Measurements from ENCODE around the gene SLC10A2.
"Not testable (repeated sequence)": the region's sequence is repeated elsewhere in the genome, so short reads cannot be mapped to it uniquely, and the experiment has no call there.

SLC10A2 gene, protein sequence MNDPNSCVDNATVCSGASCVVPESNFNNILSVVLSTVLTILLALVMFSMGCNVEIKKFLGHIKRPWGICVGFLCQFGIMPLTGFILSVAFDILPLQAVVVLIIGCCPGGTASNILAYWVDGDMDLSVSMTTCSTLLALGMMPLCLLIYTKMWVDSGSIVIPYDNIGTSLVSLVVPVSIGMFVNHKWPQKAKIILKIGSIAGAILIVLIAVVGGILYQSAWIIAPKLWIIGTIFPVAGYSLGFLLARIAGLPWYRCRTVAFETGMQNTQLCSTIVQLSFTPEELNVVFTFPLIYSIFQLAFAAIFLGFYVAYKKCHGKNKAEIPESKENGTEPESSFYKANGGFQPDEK

DNA sequence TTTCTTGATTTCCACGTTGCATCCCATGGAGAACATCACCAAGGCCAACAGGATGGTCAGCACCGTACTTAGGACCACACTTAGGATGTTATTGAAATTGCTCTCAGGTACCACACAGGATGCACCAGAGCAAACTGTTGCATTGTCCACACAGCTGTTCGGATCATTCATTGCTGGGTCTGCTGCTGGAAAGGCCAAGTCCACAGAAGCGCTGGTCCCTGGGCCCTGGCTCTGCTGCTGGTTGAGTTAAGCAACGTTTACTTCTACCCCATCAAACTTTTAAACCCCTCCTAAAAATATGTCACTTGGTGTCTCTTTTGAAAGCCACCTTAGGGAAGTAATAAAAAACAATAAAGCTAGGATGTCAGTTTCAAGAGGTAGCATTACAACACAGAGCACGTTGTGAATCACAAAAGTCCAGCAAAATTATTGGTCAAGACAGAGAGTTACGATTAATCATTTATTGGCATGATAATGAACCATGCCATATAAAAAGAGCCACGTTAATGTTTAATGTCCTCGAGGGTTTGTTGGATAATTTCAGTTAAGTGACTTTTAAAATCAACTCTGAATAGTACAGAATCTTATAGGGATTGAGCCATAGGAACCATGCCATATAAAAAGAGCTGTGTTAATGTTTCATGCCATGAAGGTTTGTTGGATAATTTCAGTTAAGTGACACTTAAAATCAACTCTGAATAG lies at the start of gene SLC10A2:
SLC10A2 (minus strand) TSS at position 339 of the 702 bp plus-strand sequence; CDS start at position 171, 168 bp downstream.
- no peak for DNase-seq (ENCODE audit: low read depth)

DNA sequence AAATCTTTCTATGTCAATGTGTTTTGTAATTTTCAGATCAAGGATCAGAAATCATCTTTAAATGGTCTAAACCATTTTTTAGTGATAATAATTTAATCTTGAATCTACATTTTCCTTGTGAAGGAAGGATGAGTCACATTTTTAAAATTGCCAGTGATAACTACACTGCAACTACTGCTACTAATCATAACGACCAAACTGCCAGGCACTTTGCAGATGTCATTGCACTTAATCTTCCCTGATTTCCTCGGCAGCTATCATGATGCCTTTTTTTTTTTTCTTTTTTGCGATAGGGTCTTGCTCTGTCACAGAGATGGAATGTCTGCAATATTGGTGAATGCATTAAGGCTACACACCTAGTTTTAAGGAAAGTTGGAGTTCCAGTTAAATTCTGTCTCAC lies 41.4 kb upstream of the SLC10A2 start:
- DNase-seq (ENCODE audit: low read depth), result no peak

DNA sequence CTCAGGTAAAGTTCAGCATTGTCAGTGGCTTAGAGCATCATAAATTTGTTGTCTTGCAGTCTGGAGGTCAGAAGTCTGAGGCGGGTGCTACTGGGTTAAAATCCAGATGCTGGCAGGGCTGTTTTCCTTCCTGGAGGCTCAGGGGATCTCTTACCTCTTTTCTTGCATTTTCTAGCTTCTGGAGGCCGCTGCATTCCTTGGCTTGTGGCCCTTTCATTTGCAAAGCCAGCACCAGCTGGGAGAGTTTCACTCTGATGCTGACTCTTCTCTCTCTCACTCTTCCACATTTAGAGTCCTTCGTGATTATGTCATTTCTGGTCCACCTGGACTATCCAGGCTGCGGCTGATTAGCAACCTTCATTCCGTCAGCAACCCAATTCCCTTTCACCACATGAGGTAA lies 38.1 kb upstream of the SLC10A2 start:
- no peak for DNase-seq (ENCODE audit: low read depth)

DNA sequence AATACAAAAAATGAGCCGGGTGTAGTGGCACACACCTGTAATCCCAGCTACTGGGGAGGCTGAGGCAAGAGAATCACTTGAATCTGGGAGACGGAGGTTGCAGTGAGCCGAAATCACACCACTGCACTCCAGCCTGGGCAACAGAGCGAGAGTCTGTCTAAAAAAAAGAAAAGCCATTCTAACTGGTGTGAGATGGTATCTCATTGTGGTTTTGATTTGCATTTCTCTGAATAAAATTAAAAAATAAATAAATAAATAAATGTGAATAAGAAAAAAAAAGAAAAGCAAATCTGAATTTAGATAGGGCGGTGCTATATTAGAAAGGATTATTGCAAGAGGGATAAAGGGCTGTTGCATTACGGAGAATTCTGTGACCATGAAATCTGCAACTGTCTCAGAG lies 37.2 kb upstream of the SLC10A2 start:
- not testable (repeated sequence) for DNase-seq (ENCODE audit: low read depth)

DNA sequence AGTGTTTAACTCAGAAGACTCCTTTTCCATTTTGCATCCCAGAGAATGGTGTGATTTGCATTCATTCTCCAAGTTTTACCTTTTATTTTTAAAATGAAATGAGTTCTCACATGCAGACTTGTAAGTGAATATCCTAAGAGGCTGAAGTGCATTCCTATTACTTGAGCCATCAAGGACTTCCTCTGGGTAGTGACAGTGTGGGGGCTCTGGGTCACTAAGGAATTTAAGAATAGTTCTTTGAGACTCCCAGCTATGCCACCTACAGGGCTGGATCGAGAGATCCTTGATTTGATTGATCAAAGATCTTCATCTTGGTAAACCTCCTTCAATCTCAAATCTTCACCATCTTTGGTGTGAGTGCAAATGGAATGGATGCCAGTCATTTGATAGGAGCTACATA lies 36.3 kb upstream of the SLC10A2 start:
- no peak for DNase-seq (ENCODE audit: low read depth)

DNA sequence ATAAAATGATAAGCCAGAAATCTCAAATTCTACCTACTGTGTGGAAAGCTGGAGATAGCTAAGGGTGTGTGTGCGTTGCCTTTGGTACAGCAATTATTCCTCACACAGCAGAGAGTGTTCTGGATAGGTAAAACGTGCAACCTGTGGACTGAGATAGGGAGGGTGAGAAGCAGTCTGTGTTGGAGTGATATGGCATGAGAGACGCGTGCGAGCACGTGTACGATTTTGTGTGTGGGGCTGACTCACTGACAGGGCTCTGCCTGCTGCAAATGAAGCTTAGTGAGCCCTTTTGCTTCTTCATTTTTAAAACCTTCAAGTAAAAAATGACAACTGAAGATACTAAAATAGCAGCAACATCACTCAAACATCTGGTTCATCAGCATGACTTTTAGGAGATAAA lies 35.7 kb upstream of the SLC10A2 start:
- DNase-seq (ENCODE audit: low read depth), result no peak

DNA sequence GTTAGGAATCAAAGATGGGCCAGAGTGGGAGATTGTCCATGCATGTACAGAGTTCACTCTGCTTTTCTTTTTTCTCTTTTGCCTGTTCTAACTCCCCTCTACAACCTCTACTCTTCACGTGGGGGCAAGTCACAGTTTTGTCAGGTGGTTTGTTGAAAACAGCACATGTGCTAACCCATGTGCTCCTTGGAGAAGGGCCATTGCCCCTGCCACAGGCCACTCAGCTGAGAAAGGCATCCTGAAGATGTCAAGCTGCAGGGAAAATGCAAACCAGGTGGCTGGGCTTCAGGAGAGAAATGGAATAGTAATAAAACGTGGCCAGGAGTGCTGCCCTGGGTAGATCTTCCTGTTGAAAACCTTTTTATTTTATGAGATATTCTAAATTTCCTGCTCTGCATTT lies 35.3 kb upstream of the SLC10A2 start:
- no peak for DNase-seq (ENCODE audit: low read depth)

DNA sequence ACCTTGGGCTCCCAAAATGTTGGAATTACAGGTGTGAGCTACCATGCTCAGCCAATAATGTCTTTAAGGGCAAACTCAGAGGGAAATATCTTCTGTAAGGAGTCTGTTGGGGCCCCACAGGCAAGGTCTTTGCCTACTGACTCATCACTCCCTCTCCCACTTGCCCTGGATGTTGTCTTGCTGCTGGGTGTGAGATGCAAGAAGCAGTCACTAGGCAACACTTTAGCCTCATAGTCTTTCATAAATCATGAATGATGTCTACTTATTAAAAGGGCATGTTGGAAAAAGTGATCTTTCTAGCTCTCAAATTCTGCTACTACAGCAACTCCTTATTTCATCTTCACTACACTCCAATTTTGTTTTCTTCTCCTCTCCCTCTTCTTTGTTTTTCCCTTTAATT lies 34.6 kb upstream of the SLC10A2 start:
- no peak for DNase-seq (ENCODE audit: low read depth)

DNA sequence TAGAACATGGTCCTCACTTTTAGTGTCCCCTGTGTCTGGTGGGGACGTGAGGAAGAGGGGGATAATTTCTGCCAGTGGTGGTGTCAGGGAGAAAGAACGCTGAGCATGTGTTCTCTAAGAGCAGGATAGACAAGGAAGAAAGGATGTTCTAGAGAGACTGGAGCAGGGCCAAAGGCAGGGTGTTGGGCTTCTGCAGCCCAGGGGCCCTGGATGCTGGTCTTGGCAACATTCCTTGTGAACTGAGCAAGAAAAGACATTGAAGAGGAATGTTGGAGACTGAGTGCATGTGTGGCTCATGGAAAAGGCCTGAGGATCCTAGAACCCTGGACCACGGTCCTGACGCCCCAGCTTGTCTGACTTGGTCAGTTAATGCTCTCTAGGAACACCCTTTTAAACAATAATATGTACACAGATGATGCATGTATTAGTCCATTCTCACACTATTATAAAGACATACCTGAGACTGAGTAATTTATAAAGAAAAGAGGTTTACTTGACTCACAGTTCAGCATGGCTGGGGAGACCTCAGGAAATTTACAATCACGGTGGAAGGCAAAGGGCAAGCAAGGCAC lies 33.6 kb upstream of the SLC10A2 start:
- no peak for DNase-seq (ENCODE audit: low read depth)

DNA sequence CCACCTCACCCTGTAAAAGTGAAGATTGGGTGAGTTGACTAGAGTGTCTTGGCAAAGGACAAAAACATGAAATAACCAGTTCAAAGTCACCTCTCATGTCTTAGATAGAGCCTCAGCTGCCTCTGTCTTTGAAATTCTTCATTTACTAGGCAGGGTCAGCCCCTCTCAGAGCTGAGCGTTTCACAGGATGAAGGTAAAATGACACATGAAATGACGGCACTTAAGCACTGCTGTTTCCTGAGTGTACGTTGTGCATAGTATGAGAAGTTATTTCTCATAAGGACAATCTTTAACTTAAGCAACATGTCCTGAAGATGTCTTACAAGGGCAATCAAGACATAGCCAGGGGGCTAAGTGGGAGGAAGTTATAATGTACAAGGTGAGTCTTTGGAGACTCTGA lies 32.3 kb upstream of the SLC10A2 start:
- DNase-seq (ENCODE audit: low read depth), result no peak

DNA sequence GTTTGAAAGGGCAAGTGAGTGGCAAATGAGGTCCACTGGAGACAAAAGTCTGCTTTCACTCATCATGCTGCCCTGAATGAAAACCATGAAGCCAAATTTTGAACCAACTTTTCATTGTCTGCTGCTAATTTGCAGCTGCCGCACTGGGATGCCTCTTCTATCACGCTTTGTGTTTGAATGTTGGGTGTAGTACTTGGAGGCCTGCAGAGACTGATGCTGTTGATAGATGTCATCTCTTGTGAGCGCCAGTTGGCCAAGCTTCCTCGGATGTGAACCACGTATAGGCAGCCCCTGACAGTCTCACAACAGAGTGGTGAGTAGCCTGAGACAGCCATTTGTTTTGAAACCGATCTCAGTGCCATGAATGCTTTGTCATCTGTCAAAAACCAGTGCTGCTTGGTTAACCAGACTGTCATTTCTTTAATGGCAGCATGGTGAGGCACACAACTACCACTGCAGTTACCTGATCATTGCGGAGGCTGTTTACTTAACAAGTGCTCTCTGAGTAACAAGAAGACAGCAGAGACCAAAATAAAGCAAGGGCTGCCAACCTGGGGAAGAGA lies 31.2 kb upstream of the SLC10A2 start:
- no peak for DNase-seq (ENCODE audit: low read depth)

DNA sequence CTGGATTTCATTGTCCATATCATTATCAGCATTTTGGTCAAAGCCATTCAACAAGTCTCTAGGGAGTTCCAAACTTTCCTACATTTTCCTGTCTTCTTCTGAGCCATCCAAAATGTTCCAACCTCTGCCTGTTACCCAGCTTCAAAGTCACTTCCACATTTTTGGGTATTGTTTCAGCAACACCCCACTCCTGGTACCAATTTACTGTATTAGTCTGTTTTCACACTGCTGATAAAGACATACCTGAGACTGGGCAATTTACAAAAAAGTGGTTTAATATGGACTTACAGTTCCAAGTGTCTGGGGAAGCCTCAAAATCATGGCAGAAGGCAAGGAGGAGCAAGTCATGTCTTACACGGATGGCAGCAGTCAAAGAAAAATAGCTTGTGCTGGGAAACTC lies 27.4 kb upstream of the SLC10A2 start:
- not testable (repeated sequence) for DNase-seq (ENCODE audit: low read depth)

DNA sequence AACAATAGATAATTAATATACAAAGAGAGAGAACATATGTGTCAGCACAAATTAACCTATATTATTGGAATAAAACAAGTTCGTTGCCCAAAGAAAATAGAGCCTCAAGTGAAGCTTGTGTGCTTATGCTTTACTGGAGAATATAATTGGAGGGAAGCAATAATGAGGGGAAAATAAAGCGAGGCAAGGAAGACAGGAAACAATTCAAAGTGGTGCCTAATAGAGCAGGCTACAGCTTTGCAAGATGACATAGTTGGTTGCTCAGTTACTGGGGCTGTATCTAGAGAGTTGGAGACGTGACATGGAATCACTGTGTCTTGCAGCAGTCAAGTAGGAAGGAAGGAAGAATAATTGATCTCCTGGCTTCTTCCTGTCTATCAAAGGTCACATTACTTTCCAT lies 21.1 kb upstream of the SLC10A2 start:
- no peak for DNase-seq (ENCODE audit: low read depth)

DNA sequence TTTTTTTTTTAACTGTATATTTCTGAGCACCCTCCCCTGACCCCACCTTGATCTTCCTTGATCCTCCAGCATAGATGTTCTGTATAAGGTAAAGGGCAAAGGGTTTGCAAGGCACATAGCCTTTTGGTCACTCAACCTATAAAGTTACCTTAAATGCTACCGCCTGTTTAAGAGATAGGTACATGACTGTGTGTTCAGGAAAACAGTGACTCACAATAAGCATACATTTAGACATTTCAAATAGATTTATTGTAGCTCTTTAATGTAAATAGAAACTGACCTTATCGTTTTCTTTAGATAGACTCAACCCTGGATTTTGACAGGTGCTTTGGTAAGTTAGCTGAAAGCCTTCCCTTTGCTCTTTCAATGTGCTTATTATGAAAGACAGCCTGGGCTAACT lies 15.2 kb upstream of the SLC10A2 start:
- DNase-seq (ENCODE audit: low read depth), result no peak

DNA sequence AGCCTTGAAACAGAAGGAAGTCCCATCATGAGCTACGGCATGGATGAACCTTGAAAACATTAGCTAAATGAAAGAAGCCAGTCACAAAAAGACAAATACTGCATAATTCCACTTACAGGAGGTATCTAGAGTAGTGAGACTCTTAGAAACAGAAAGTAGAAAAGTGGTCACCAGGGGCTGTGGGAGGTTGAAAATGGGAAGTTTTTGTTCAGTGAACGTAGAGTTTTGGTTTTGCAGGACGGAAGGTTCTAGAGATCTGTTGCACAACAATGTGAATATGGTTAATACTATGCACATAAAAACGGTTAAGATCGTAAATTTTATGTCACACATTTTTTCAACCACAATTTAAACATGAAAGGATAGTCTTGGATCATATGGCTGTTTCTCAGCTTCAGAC lies 11.9 kb upstream of the SLC10A2 start:
- DNase-seq (ENCODE audit: low read depth), result no peak

DNA sequence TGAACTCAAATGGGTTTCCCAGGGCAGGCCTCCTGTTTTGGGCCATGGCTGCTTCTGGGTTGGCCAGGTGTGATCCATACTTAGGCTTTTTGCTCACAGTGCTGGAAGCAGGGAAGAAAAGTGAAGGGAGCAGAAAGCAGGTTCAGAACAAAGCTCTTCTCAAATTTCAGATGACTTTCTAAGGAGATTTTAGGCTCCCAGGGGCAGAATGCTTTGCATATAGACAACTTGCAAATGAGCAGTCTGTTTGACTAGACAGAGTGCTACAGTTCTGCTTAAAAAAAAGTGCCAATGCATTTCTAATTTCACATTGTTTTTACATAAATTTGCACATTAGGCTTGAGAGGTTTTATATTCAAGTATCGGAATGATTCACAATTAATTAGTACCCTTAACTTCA lies 2.6 kb upstream of the SLC10A2 start:
- DNase-seq (ENCODE audit: low read depth), result no peak

DNA sequence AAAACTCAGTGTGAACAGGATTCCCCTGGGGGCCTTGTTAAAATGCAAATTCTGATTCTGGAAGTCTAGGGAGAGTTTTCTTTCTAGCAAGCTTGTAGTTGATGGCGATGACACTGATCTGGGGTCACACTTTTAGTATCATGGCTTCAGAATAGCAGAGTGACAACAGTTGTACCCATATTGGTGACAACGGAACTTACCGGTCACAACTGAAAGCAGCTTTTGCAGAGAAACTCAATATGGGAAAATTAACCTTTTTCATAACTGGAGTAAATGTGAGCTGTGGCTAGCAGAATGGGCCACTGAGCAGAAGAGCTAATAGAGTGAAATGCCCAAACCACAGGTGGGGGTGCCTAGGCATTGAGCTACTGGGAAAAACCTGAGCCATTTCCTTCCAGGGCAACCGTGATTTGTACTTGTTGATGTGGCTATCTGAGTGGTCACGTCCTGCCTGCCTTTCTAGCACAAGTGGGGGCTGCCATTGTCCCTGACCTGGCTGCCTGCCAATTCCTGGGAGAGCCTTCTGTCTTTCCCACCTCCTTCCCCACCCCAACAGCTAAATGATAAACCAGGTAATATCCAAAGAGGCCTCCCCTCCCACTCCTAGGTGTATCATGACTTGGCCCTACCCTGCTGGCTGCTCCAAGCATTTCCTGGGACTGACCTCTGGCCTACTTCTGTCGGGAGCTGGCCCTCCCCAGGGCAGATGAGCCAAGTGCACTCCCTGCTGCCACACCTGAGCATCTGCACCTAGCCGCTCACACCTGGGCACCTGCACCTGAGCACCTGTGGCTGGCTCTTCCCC lies 1.7 kb upstream of the SLC10A2 start:
- DNase-seq (ENCODE audit: low read depth), result no peak

DNA sequence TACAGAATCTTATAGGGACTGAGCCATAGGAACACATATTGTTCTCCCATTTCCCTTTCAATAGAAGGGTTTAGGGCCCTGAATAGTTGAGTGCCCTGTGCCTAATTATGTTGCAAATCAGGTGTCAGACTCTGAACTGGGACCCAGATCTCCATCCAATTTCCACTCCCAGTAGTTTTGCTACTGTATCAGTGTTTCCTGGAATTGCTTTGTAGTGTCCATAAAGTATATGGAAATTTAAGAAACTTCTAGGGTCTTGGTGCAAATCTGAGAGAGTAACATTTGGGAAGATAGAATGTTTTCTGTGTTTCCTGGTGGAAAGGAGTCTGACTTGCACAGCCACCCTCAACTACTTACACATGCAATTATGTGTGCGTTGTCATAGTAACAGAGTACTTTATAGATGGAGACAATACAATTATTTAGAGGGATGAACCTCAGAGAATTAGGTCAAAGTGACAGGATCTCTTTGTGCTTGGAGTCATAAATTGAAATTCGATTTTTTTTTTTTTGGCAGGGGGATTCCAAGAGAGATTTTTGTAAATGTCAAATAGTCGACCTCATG lies 646 bp upstream of the SLC10A2 start:
- DNase-seq (ENCODE audit: low read depth), result no peak

DNA sequence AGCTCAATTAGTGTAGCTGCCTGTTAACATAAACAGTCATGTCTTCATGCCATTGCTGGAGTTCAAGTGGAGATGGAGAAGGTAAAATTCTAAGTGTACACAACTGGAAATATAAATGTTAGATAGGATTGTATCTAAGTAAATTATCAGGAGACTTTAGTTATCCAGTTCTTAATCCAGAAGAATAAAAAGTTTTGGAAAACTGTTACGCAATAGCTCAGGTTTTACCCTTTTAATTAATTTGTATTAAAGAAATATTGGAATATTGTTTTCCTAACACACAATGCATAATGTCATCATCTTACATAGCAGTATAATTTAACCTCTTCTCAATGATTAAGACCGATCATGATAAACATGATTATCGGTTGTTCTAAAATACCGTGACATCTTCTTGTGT lies 2.8 kb downstream of the SLC10A2 start:
- DNase-seq (ENCODE audit: low read depth), result no peak

DNA sequence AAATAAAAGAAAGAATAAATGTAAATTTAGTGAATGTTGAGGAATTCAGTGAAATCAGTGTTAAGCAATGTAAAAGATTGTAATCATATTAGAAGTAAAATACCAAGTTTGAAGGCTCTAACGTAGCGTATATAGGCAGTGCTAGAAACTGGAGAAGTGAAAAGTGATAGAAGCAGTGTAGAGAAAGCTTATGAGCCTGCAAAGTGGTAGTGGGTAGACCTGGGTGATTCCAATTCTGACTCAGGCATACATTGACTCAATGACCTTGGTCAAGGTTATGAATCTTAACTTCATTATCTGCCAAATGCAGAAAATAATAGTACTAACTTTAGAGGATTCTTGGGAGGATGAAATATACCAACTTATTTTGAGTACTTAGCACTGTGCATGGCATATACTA lies 4.1 kb downstream of the SLC10A2 start:
- DNase-seq (ENCODE audit: low read depth), result no peak

DNA sequence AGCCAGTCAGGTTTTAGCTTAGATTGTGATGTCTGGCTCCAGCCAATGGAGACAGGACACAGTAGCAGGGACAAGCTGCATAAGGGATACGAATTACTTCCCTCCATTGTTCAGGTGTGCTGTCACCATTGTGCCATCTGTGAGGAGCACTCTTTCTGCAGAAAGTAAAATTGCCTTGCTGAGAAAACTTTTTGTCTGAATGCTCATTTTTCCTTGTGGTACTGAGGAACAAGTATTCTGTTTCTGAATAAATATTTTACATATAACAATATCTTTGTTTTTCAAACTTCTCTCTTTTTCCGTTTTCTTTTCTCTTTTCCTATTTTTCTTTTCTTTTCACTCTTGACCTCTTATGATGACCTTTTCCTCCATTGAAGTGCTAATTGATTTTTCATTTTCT lies 10.2 kb downstream of the SLC10A2 start:
- DNase-seq (ENCODE audit: low read depth), result no peak

DNA sequence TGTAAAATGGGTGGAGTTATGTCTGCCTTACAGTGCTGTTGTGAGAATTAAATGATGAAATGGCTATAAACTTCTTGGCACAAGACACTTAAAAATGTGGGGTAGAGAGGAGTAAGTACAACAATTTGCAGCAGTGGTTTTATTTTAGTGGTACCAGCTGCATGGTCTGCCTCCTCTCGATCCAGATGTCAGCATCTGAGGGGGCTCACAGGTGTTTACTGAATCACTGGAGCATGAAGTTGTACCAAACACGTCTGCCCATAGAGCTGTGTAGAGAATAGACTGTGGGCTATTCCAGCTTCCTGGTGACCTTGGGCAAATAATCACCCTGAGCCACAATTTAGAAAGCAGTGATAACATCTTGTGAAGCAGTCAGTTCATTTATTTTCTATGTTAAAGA lies 11.1 kb downstream of the SLC10A2 start:
- no peak for DNase-seq (ENCODE audit: low read depth)
